CD4-positive, alpha-beta T cell treated with Interleukin-15 for 4 hours (primary cell): ENCODE data around the gene MAP3K10.

Experiments used
- DNase-seq: peaks from one replicate; pipeline ENCODE4 v3.0.0-alpha.2; 2020; ENCODE audit warnings: low spot score

The MAP3K10 gene

DNA sequence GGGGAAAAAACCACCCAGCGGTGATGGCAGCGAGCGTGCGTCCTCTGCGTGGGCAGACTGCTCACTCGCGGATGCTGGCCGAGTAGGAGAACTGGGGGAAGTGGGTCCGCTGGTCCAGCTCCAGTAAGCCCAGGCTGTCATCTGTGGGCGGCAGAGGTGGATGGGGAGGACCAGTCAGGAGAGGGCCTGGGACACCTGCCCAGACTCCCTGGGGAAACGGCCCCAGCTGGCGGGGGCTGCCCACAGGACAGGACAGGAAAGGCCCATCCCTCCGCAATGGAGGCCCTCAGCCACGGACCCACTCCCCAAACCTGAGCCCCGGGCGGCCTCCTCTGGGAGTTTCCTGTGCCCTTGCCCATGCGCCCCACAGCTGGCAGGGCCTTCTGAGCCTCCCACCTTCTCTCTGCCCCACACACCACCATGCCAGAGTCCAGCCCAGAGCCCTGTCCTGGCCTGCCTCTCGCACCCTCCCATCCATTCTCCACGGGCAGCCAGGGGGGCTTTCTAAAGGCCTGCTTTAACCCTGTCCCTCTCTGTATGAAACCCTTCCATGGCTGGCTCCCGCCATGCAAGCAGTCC is 42.7 kb downstream of the MAP3K10 start:
- no peak for DNase-seq

DNA sequence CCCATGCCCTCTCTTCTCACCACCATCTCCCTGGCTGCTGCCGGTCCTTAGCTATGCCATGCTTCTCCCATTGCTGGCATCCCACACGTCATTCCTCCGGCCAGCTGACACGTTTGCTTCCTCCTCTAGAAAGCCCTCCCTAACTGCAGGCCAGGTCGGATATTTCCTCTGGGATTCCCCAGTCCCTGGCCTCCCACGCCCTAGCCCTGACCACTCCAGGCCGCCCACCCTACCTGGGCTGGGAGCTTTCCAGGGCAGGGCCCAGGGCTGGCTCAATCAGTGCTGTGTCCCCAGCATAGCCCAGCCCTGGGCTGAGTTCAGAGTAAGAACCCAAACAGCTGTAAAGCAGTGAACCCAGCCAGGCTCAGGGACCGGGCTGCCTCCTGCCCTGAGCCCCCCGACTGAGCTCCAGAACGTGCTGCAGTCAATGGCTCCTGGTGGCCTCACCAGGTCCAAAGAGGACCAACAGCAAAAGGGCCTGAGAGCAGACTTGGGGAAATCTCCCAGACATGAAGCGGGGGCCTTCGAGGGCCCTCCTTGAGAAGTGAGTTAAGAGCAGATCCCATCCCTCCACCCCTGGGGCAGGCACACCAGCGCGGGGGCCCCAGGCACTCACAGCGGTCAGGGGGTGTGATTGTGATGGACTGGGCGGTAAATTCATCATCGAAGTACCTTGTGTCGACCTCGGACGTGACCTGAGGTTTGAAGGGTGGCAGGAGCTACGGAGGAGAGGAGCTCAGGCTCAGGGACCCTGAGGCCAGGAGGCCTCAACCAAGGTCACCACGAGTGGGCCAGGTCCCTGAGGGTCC is 43.4 kb downstream of the MAP3K10 start:
- no peak for DNase-seq

DNA sequence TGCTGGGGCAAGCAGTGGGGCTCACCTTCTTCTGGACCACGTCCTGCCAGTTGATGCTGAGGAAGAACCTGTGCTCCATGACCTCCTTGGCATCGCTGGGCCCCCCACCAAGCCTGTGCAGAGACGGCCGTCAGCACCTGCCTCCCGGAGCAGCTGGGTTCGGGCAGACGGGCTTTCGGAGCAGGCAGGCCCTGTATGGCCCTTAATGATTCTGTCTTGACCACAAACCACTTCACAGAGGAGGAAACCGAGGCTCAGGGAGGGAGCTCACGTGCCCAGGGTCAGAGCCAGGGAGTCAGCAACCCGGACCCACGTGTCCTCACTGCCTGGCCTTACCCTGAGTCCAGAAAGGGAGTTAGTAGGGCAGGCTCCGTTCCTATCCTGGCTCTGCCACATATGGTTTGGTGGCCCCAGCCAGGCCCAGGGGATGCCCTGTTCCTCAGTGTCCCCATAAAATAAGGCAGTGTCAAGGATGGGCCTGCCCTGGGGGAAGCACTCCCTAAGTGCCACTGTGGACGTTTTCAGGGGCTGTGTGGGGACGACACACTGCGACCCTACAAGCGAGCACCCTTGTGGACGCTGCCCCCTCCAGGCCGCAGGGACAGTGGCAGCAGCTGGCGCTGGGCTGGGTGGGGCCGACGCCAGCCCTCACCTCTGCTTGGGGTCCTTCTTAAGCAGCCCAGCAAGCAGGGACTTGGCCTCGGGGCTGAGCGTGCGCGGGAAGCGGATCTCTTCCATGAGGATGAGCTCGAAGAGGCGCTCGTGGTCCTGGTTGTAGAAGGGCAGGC is 44.2 kb downstream of the MAP3K10 start:
- no peak for DNase-seq

DNA sequence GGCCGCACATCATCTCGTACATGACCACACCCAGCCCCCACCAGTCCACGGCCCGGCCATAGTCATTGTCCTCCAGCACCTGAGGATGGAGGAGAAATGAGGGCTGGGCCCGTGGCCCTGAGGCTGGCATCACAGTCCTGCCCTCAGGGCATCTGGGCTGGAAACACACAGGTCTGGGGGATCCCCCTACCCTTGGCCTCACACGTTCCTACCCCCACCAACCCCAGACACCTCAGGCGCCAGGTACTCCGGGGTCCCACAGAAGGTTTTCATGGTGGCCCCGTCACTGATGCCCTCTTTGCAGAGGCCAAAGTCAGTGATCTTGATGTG is 44.8 kb downstream of the MAP3K10 start:
- DNase-seq: no peak

DNA sequence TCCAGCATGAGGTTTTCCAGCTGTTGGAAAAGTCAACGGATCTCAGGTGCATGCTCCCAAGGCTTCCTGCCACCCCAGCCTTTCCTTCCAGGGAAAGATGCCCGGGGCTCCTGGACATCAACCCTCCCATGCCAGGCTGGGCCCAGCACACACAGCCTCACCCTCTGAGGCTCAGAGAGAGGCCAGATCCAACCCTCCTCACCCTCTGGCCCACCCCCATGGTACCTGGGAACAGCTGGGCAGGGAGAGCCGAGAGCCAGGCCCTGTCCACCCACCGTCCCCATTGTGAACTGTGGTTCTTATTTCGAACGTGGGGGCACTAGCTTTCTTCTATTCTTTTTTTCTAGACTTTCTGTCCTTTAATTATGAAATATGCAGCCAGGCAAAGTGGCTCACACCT is 45.1 kb downstream of the MAP3K10 start:
- DNase-seq: no peak

DNA sequence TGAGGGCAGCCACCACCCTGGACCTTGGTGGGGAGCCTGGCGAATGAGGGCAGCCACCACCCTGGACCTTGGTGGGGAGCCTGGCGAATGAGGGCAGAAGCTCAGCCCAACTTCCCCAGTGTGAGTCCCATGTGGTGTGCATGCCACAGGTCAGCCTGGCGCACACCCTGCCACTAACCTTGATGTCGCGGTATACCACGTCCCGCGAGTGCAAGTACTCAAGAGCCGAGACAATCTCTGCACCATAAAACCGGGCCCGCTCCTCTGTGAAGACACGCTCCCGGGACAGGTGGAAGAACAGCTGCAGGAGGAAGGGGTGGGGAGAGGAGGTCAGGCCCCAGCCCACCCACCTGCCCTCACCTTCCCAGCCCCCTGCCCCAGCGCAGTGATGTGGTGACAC is 46.6 kb downstream of the MAP3K10 start:
- no peak for DNase-seq

DNA sequence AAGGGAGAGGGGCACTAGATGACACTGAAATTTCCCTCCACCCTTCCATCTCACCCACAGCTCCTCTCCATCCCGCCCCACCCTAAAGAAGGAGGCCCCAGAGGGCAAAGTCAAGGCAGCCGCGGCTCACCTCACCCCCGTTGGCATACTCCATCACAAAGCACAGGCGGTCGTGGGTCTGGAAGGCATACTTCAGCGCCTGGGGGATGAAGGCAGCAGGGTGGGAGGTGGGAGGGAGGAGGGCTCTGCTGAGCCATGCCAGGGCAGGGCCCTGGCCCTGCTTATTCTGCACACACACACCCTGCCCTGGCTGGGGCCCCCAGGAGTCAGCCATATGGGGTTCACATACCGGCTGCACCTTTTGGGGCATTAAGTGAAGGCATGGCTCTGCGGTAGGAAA is 47.5 kb downstream of the MAP3K10 start:
- DNase-seq: no peak

DNA sequence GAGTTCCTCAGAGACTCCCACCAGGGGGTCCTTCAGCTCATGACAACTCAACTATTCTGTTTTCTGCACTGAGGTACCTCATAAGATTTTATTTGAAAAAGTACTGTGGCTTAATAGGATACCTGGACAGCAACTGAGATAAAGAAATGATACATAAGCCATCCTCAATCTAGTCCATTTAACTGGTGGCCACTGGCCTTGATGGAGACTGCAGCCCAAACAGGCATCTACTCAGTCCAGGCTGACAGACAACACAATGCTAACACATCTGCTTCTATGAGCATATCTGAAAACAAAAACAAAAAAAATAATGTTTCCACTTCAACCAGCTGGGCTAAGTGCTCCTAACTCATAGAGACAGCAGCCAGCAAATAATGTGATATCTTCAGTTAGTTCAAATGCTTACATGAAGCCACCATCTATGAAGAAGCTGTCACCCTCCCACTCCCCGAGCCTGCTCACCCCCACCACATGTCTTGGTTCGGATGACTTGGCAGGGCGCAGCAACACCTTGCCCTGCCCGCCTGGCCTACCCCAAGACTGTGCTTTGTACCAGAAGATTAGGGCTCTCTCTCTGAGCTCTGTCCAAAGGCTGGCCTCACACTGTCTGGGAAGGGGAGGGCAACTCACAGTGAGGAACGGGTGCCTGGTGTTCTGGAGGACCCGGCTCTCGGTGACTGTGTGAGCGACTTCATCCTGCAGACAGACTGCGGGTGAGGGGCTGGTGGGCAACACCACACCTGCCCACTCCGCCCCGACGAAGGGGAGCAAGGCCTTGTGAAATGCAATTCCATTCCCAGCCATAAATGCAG is 48.4 kb downstream of the MAP3K10 start:
- no peak for DNase-seq

DNA sequence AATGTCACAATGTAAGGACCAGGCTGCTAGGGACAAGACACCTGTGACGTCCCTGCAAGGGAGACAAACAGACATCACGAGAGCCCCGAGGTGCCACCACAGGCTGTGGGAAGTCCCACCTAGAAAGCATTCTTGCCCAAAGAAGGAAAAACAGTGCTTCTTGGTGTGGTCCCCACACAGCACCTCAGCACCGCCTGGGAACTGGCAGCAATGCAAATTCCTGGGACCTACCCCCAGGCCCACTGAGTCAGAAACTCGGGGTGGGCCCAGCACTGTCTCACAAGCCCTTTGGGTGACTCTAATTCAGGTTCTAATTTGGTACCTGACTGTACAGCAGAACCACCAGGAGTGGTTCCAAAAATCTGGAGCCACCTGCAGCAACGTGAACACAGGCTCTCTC is 49.1 kb downstream of the MAP3K10 start:
- DNase-seq: no peak

DNA sequence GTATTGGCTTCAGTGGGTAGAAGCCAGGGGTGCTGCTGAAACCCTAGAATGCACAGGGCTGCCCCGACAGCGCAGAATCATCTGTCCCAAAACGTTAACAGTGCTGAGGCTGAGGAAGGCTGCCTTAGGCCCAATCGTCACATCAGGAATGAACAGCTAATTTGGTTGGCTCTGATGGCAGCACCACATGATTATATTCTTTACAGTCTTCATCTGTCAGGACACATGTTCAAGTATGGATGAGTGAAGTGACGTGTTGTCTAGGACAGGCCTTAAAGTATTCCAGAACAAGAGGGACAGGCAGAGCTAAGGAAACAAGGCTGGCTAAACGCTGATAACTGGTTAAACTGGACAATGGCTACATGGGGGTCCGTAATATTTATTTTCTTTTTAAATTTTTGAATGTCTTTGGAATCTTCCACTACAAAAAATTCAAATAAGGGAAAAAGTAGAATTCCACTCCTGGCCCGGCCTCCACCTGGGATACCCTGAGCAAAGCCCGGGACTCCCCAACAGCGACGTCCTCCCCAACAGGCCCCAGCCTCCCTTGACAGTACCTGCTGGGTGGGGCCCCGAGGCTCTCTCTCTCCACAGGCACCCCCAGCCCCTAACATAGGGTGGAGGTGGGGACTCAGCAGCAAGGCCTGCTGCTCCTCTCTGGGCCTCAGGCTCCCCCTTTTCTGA is 50.0 kb downstream of the MAP3K10 start:
- no peak for DNase-seq

DNA sequence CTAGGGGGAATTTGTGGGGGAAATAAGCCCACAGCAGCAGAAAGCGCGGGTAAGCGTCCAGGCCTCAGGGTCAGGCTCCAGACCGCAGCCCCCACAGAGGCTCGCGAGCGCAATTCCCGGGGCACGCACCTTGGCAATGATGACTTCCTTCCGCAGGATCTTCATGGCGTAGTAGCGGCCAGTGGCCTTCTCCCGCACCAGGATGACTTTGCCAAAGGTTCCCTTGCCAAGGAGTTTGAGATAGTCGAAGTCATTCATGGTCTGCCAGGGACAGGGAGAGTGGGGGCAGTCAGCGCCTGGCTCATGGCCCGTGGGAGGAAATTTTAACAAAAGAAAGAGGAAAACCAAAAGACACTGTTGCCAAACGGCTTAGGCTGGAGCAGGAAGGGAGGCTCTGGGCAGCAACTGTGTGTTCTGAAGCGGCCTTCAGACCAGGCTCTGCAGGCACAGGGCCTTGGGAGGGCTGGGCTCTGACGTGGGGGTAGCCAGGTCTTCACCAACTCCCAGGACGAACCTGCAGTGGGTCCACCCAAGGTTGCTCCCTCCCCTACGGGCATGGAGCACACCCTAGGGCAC is 50.7 kb downstream of the MAP3K10 start:
- no peak for DNase-seq

DNA sequence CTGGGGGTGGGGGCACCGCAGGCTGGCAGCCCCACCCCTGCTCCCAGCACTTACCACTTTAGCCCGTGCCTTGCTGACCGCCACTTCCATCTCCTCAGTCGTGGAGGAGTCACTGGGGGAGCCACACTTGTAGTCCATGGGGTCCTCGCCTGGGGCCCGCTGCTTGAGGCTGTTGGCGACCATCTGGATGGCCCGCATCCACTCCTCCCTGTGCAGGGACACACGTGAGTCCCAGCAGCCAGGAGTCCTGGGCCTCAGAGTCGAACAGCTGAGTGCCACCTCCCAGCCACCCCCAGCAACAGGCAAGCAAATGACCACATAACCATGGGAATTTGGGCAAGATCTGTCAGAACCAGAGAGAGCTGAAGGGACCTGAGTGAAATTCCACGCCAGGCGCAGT is 51.3 kb downstream of the MAP3K10 start:
- DNase-seq: no peak

DNA sequence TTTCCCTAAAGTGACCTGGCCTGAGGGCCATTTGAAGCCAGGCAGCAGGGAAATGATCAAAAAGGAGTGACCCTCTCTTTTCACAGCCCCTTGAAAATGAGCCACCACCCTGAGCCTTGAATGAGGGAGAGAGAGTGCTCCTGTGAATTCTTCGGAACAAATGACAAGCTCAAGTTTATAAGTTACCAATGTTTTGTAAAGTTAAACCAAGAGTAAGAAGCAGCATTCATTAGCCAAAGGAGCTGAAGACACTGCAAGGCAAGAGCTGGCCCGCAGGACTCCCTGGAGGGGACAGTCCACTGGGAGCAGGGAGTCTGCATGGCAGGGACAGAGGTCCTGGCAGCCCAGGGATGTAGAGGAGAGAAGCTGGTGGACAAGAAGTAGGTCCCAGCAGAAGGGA is 52.0 kb downstream of the MAP3K10 start:
- DNase-seq: no peak

DNA sequence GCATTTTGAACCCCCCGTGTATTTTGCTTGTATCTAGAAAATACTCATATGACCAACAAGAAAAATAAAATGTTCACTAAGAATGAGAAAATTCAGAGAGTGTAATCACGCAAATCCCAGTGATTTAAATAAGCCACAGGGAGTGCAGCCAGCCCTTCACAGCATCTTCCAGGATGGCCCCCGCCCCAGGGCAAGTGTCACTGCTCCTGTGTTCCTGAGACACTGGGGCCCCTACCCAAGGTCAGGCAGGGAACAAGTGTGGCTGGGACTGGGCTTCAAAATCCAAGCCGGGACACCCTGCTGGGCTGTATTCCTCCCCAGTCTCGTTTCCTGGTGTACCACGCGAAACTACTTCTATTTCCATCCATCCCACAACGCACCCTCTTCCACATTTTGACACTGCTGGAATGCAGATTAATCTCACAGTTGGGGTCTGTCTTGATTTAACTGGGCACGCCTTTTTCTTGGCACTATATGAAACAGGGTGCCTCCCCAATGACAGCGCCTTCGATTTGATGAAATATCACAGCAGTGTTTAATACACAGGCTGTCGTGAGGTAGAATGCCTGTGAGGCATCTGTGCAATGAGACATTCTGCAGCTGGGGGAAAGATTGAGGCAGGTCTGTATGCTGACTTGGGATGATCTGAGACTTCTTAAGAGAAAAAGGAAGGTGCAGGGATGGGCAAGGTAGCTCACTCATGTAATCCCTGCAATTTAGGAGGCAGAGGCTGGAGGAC is 53.5 kb downstream of the MAP3K10 start:
- no peak for DNase-seq

DNA sequence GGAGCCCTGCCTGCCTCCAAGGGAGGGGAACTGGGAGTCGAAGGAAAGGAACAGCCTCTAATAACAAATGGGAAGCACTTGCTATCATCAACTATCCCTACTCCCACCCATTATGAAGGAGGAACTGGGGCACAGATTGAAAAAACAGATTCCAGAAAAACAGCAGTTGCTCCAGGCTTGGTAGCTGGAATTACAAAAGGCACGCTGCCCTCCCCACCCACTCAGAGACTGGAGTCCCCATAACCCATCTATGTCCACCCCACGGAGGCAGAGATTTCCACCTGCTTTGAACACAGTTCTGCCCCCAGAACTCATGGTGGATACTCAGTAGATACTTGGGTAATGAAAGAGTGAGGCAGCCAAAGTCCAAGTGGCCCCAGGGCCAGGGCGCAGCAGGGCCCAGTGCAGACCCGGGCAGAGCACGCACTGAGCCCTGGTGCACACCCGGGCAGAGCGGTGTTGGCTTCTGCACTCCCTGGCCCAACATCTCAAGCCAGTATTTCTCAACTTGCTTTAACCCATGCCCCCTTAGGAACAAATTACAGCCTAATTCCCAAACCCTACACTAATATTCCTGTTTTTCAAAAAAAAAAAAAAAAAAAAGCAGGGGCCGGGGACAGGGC is 54.4 kb downstream of the MAP3K10 start:
- DNase-seq: no peak

DNA sequence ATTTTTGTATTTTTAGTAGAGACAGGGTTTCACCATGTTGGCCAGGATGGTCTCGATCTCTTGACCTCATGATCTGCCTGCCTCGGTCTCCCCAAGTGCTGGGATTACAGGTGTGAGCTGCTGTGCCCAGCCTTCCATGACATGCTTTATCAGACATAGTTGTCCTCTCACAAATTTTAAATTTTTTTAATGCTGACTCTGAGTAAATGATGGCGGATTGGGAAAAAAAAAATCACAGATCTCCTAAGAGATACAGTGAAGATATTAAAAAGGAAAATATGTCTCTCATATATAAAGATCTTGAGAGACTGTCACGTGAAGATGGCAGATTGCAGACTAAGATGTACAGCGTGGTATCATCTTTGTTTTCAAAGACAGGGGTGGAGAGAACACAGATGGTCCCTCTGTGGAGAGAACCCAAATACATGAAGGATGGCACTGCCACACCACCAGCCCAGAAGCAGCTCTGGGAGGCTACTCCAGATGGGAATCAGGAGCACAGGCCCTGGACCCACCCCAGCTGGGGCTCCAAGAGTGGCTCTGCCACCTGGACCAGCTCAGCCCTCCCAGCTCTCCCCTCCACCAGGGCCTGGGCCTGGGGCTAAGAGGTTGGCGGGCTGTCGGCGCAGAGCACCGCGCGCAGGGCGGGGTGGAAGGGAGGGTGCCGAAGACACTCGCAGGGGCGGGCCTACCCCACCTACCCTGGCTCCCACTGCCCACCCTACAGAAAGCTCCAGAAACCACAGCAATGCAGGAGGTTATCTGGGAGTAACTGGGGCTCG is 55.3 kb downstream of the MAP3K10 start:
- DNase-seq: no peak

DNA sequence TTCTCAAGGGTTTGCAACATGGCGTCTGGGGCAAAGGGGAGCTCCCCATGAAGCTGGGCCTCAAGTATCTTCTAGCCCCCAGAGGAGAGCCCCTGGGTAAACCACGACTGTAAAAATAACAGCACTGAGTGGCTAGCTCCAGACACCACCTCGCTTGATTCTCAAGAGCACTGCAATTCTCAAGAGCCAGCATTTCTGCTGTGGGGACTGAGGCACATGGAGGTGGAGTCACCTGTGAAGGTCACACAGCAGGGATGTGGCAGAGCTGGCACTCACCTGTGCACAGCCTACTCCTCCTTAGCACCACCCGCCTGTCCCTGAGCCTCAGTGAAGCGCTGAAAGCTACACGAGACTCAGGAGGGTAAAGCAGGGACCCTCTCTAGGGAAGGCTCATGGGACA is 56.0 kb downstream of the MAP3K10 start:
- DNase-seq: no peak

DNA sequence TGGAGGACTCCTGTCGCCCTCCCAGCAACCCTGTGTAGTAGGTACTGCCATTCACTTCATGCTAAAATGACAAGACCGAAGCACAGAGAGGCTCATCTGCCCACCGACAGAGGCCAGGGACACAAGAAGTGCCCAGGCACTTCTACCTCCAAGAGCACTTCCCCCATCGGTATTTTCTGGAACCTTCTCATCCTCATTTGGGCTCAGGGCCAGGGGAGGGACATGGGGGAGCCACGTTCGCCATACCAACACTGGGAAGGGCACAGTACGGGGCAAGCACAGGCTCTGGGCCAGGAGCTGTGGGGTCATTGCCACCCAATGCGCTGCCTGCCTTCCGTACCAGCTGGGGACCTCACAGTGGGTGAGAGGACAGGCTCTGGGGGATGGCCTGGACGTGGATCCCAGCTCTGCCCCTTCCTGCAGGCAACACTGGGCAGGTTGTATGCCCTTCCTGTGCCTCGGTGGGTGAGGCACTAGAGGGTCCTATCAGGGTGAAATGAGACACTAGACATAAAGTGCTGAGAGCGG is 56.6 kb downstream of the MAP3K10 start:
- DNase-seq: no peak

DNA sequence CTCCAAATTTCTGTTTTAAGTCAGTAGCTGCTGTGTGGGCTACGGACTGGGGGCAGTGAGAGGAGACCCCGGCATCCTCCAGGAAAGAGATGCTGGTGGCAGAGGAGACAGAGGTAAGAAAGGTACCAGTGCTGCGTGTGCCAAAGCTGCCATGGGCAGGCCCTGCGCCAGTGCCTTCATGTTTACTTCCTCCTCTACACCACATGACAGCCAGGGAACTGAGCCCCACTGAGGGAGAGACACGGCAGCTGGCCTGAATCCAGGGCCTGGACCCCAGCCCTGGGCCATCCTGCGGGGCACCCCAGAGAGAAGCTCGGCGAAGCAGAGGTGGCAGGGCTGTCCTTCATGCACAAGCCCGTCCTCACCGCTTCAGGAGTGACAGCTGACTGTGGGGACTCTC is 58.0 kb downstream of the MAP3K10 start:
- no peak for DNase-seq
